H9 (cell line): ENCODE results near the gene EPHA8. TPM values are rescaled to one million over a fixed set of nuclear protein-coding genes. Genes with fewer than 3 reads are reported as not detected.

Experiments
- DNase-seq: peaks from one replicate; pipeline ENCODE4 v3.0.0-alpha.2; 2017
- H2AFZ ChIP-seq: one replicate; pipeline ENCODE4 v1.6.1; 2013; ENCODE audit warnings: mild to moderate bottlenecking, low read length, control low read depth, moderate library complexity
- H2AK5ac ChIP-seq: 2 replicates; pipeline ENCODE4 v1.6.1; 2013; ENCODE audit warnings: low read length, control low read depth, mixed read lengths; ENCODE audit not compliant: insufficient read length
- H2BK120ac ChIP-seq: one replicate; pipeline ENCODE4 v1.6.1; 2013; ENCODE audit warnings: low read depth, mild to moderate bottlenecking, low read length, control low read depth, inconsistent platforms; ENCODE audit not compliant: poor library complexity, severe bottlenecking
- H2BK12ac ChIP-seq: 2 replicates; pipeline ENCODE4 v1.6.1; 2013; ENCODE audit warnings: low read length, control low read depth, mixed read lengths, low read depth; ENCODE audit not compliant: insufficient read length
- H2BK15ac ChIP-seq: 2 replicates; pipeline ENCODE4 v1.6.1; 2013; ENCODE audit warnings: low read depth, low read length, control low read depth
- H2BK20ac ChIP-seq: one replicate; pipeline ENCODE4 v1.6.1; 2013; ENCODE audit warnings: low read depth, mild to moderate bottlenecking, low read length, control low read depth, inconsistent platforms; ENCODE audit not compliant: poor library complexity, severe bottlenecking
- H2BK5ac ChIP-seq: 2 replicates; pipeline ENCODE4 v1.6.1; 2013; ENCODE audit warnings: low read length, control low read depth, mixed read lengths; ENCODE audit not compliant: insufficient read length
- H3K14ac ChIP-seq: 2 replicates; pipeline ENCODE4 v1.6.1; 2013; ENCODE audit warnings: low read length, control low read depth; ENCODE audit not compliant: insufficient read depth
- H3K18ac ChIP-seq: 2 replicates; pipeline ENCODE4 v1.6.1; 2013; ENCODE audit warnings: low read depth, mild to moderate bottlenecking, mixed read lengths, low read length, control low read depth; ENCODE audit not compliant: insufficient read length
- H3K23ac ChIP-seq: 2 replicates; pipeline ENCODE4 v1.6.1; 2013; ENCODE audit warnings: low read length, control low read depth, mixed read lengths, low read depth; ENCODE audit not compliant: insufficient read length
- H3K23me2 ChIP-seq: 2 replicates; pipeline ENCODE4 v1.6.1; 2013; ENCODE audit warnings: low read depth, mild to moderate bottlenecking, mixed read lengths, low read length, control low read depth; ENCODE audit not compliant: insufficient read length, poor library complexity, severe bottlenecking
- H3K27ac ChIP-seq: 2 replicates; pipeline ENCODE4 v1.5.1; 2013; ENCODE audit warnings: low read length, control low read depth, mixed read lengths, low read depth; ENCODE audit not compliant: insufficient read length
- H3K27me3 ChIP-seq: 2 replicates; pipeline ENCODE4 v1.6.1; 2013; ENCODE audit warnings: low read length, control low read depth, inconsistent platforms; ENCODE audit not compliant: insufficient read depth
- H3K4ac ChIP-seq: 2 replicates; pipeline ENCODE4 v1.6.1; 2013; ENCODE audit warnings: low read depth, mild to moderate bottlenecking, control low read depth, inconsistent platforms, low read length, moderate library complexity
- H3K4me1 ChIP-seq: 2 replicates; pipeline ENCODE4 v1.6.1; 2013; ENCODE audit warnings: low read length, control low read depth, inconsistent platforms; ENCODE audit not compliant: insufficient read depth
- H3K4me2 ChIP-seq: 2 replicates; pipeline ENCODE4 v1.6.1; 2013; ENCODE audit warnings: low read length, control low read depth, mixed read lengths; ENCODE audit not compliant: insufficient read length, insufficient read depth
- H3K56ac ChIP-seq: 2 replicates; pipeline ENCODE4 v1.6.1; 2013; ENCODE audit warnings: low read depth, mild to moderate bottlenecking, mixed read lengths, low read length, control low read depth; ENCODE audit not compliant: insufficient read length
- H3K79me1 ChIP-seq: 2 replicates; pipeline ENCODE4 v1.6.1; 2013; ENCODE audit warnings: low read depth, mild to moderate bottlenecking, moderate library complexity, low read length, control low read depth, inconsistent platforms; ENCODE audit not compliant: insufficient read depth, poor library complexity, severe bottlenecking
- H3K79me2 ChIP-seq: 2 replicates; pipeline ENCODE4 v1.6.1; 2013; ENCODE audit warnings: low read length, control low read depth, inconsistent platforms; ENCODE audit not compliant: insufficient read depth
- H3K9ac ChIP-seq: 2 replicates; pipeline ENCODE4 v1.6.1; 2013; ENCODE audit warnings: low read length, control low read depth, mixed read lengths; ENCODE audit not compliant: insufficient read length; ENCODE audit errors: extremely low read depth
- H3K9me3 ChIP-seq: one replicate; pipeline ENCODE4 v1.6.1; 2013; ENCODE audit warnings: low read depth, low read length, inconsistent platforms; ENCODE audit not compliant: control insufficient read depth
- H3T11ph ChIP-seq: one replicate; pipeline ENCODE4 v1.6.1; 2013; ENCODE audit warnings: mild to moderate bottlenecking, low read length, control low read depth, inconsistent platforms
- H4K20me1 ChIP-seq: one replicate; pipeline ENCODE4 v1.6.1; 2013; ENCODE audit not compliant: control insufficient read depth, insufficient read length, insufficient read depth
- H4K5ac ChIP-seq: 2 replicates; pipeline ENCODE4 v1.6.1; 2013; ENCODE audit warnings: low read depth, mild to moderate bottlenecking, mixed read lengths, low read length, control low read depth; ENCODE audit not compliant: insufficient read length
- H4K8ac ChIP-seq: replicated peaks from 2 replicates; pipeline ENCODE4 v1.6.1; 2013; ENCODE audit warnings: low read length, control low read depth, mixed read lengths, low read depth; ENCODE audit not compliant: insufficient read length
- H4K91ac ChIP-seq: 2 replicates; pipeline ENCODE4 v1.6.1; 2013; ENCODE audit warnings: low read depth, mild to moderate bottlenecking, moderate library complexity, mixed read lengths, low read length, control low read depth; ENCODE audit not compliant: insufficient read length
- H3K27ac Mint-ChIP-seq, 3 experiments: 2 replicates in 2 of 3; 3 replicates in 1 of 3; pipeline ENCODE4 v1.8.0; 2020 to 2021; ENCODE audit warnings: mixed read lengths in 3 of 3, mild to moderate bottlenecking in 1 of 3, moderate library complexity in 1 of 3
- H3K27me3 Mint-ChIP-seq: 2 replicates; pipeline ENCODE4 v1.8.0; 2021; ENCODE audit warnings: low read depth, mild to moderate bottlenecking, moderate library complexity, mixed read lengths
- H3K36me3 Mint-ChIP-seq, 3 experiments: 2 replicates in 2 of 3; 3 replicates in 1 of 3; pipeline ENCODE4 v1.8.0; 2020 to 2021; ENCODE audit warnings: low read depth in 3 of 3, mixed read lengths in 3 of 3; ENCODE audit not compliant: insufficient read depth in 1 of 3
- H3K4me1 Mint-ChIP-seq, 2 experiments: 2 replicates each; pipeline ENCODE4 v1.8.0; 2020; ENCODE audit warnings: mixed read lengths in 2 of 2
- H3K4me3 Mint-ChIP-seq, 2 experiments: 2 replicates in 1 of 2; 3 replicates in 1 of 2; pipeline ENCODE4 v1.8.0; 2020 to 2021; ENCODE audit warnings: mild to moderate bottlenecking in 2 of 2, mixed read lengths in 2 of 2, moderate library complexity in 1 of 2
- H3K9me3 Mint-ChIP-seq, 2 experiments: 2 replicates in 1 of 2; 3 replicates in 1 of 2; pipeline ENCODE4 v1.8.0; 2020; ENCODE audit warnings: mild to moderate bottlenecking in 2 of 2, mixed read lengths in 2 of 2, moderate library complexity in 1 of 2
- CTCF ChIP-seq: fragments of 200-600 bp; sonication (generic); conservative IDR thresholded peaks from 3 replicates; pipeline ENCODE4 v1.8.0; 2021; ENCODE audit warnings: antibody characterized with exemption, mild to moderate bottlenecking
- WGBS: extraction: QIAGEN DNeasy Blood & Tissue Kit; methylation state at CpG from one replicate; pipeline ENCODE4 v1.1.7; 2013; ENCODE audit warnings: missing lambda C conversion rate, low lambda C conversion rate, mixed read lengths; ENCODE audit not compliant: insufficient read length; ENCODE audit errors: extremely low coverage; 5-methylcytosine and 5-hydroxymethylcytosine counted together
- total RNA-seq: library from RNA; stranded (reverse); gene quantifications from 2 replicates; pipeline ENCODE4 v1.2.1, GENCODE V29; 2021

The EPHA8 gene
- total RNA-seq, 1 experiment from 2014 or later = 3.4 TPM

GRCh38 chr1:22536506-22536905 lies 26.8 kb upstream of the EPHA8 start:
- H3K4me3 Mint-ChIP-seq = no peak overlapping the region
- Histone ChIP-seq H3K79me1 (no peaks in the 10 kb centered on the region), H3T11ph (no peak overlapping the region), H3K56ac (no peak overlapping the region), H2BK12ac (no peak overlapping the region), H2BK20ac (no peak overlapping the region), H2AFZ (no peak overlapping the region), H3K79me2 (no peaks in the 10 kb centered on the region), H2AK5ac (no peak overlapping the region), H3K18ac (no peak overlapping the region), H4K91ac (no peak overlapping the region), H3K9ac (no peak overlapping the region), H3K14ac (no peak overlapping the region), H3K4me1 (no peaks in the 10 kb centered on the region), H3K4me2 (no peak overlapping the region), H2BK15ac (no peak overlapping the region), H4K5ac (no peak overlapping the region), H3K9me3 (no peaks in the 10 kb centered on the region), H3K27ac (no peak overlapping the region), H3K27me3 (no peaks in the 10 kb centered on the region), H3K4ac (no peak overlapping the region), H3K23ac (no peak overlapping the region), H3K23me2 (no peaks in the 10 kb centered on the region), H2BK5ac (no peak overlapping the region), H2BK120ac (no peak overlapping the region), H4K8ac (no peak overlapping the region), H4K20me1 (no peaks in the 10 kb centered on the region)
- no peaks in the 10 kb centered on the region for H3K27me3 Mint-ChIP-seq
- TF ChIP-seq CTCF = no peak
- H3K27ac Mint-ChIP-seq = no peak overlapping the region
- H3K36me3 Mint-ChIP-seq = no peaks in the 10 kb centered on the region
- no peaks in the 10 kb centered on the region for H3K9me3 Mint-ChIP-seq
- WGBS = no CpG with 5 or more reads among the region's 7 CpGs
- DNase-seq = no peak
- peaks cover 0 to 4% of the 10 kb centered on the region in 2 experiments; a peak in 1 of 4 replicates for H3K4me1 Mint-ChIP-seq
